Uterus (tissue), 4 donors: ENCODE data around the gene MCTP2. TPM values are rescaled to one million over a fixed set of nuclear protein-coding genes. Genes with fewer than 3 reads are reported as not detected.

Source experiments
- DNase-seq, 2 donors: peaks; one replicate each; pipeline ENCODE4 v3.0.0-alpha.2; 2019 to 2020
- H3K27ac ChIP-seq, 2 donors: fragments of 200-600 bp; sonication (generic); 1 replicate in 1 of 2; 2 replicates in 1 of 2; pipeline ENCODE4 v1.5.1; 2016 to 2018
- H3K27me3 ChIP-seq, 2 donors: fragments of 200-600 bp; sonication (generic); one replicate each; pipeline ENCODE4 v1.5.1; 2018 to 2019; ENCODE audit warnings: control low read depth in 1 of 2
- H3K36me3 ChIP-seq, 2 donors: fragments of 200-600 bp; sonication (generic); one replicate each; pipeline ENCODE4 v1.5.1; 2019; ENCODE audit warnings: control low read depth in 1 of 2
- H3K4me1 ChIP-seq, 2 donors: fragments of 200-600 bp; sonication (generic); one replicate each; pipeline ENCODE4 v1.5.1; 2018 to 2019; ENCODE audit warnings: control low read depth in 1 of 2
- H3K4me3 ChIP-seq, 2 donors: fragments of 200-600 bp; sonication (generic); 1 replicate in 1 of 2; 2 replicates in 1 of 2; pipeline ENCODE4 v1.5.1; 2018 to 2019; ENCODE audit warnings: mild to moderate bottlenecking in 1 of 2
- H3K9me3 ChIP-seq, 2 donors: fragments of 200-600 bp; sonication (generic); one replicate each; pipeline ENCODE4 v1.5.1; 2019; ENCODE audit warnings: control low read depth in 1 of 2
- POLR2A ChIP-seq, 2 donors: fragments of 450-650 bp; IDR thresholded peaks; one replicate each; pipeline ENCODE4 v1.6.1; 2016; ENCODE audit warnings: antibody characterized with exemption in 2 of 2, mild to moderate bottlenecking in 1 of 2, moderate library complexity in 1 of 2
- intact Hi-C: fragments of 100-400 bp; cut with DNase I; formaldehyde crosslinking; loops from one replicate; pipeline ENCODE4 v1.15.1; 2023; ENCODE audit warnings: low total_unique reads
- total RNA-seq, 4 donors: library from RNA; depleted of rRNA in 3 of 4; stranded (reverse); fragments of >200 nt in 3 of 4; gene quantifications; one replicate each; pipeline versions ENCODE4 v1.1.0 to v1.2.4, GENCODE V29; 2014 to 2023
- TF ChIP-seq, protein P1 (sequence below), 4 experiments: fragments of 200-600 bp in 2 of 4; fragments of 450-650 bp in 2 of 4; sonication (generic) in 2 of 4; IDR thresholded peaks; one replicate each; pipeline ENCODE4 v1.5.1; 2016 to 2019; ENCODE audit warnings: antibody characterized with exemption in 4 of 4, mild to moderate bottlenecking in 2 of 4, moderate library complexity in 1 of 4
- donor health status: DM: yes; HTN: yes; CAD: no.

The MCTP2 gene
- total RNA-seq, 4 donors from 2014 or later, result 3.3 to 98.9 (median 11.7) TPM

DNA sequence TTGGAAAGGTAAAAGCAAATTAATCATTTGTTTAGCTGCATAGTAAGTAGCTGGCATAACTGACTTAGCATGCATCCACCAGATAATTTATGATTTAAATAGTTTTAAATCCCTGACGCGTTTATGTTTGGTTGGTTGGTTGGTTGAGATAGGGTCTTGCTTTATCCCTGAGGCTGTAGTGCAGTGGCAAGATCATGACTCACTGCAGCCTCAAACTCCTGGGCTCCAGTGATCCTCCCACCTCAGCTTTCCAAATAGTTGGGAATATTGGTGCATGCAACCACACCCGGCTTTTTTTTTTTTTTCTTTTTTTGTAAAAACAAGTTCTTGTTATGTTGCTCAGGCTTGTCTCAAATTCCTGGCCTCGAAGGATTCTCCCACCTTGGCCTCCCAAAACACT lies 263.4 kb downstream of the MCTP2 start:
- Histone ChIP-seq H3K4me1 (no peaks in the 10 kb centered on the region), H3K27me3 (no peaks in the 10 kb centered on the region), H3K36me3 (no peaks in the 10 kb centered on the region), H3K27ac (no peak overlapping the region), H3K4me3 (no peak overlapping the region), H3K9me3 (no peaks in the 10 kb centered on the region)
- DNase-seq, result no peak
- intact Hi-C loops, result no loop called here
- no peak for TF ChIP-seq POLR2A (IDR thresholded peaks at IDR 0.05)
- TF ChIP-seq, protein P1, sequence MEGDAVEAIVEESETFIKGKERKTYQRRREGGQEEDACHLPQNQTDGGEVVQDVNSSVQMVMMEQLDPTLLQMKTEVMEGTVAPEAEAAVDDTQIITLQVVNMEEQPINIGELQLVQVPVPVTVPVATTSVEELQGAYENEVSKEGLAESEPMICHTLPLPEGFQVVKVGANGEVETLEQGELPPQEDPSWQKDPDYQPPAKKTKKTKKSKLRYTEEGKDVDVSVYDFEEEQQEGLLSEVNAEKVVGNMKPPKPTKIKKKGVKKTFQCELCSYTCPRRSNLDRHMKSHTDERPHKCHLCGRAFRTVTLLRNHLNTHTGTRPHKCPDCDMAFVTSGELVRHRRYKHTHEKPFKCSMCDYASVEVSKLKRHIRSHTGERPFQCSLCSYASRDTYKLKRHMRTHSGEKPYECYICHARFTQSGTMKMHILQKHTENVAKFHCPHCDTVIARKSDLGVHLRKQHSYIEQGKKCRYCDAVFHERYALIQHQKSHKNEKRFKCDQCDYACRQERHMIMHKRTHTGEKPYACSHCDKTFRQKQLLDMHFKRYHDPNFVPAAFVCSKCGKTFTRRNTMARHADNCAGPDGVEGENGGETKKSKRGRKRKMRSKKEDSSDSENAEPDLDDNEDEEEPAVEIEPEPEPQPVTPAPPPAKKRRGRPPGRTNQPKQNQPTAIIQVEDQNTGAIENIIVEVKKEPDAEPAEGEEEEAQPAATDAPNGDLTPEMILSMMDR (IDR thresholded peaks at IDR 0.05), result no peak

DNA sequence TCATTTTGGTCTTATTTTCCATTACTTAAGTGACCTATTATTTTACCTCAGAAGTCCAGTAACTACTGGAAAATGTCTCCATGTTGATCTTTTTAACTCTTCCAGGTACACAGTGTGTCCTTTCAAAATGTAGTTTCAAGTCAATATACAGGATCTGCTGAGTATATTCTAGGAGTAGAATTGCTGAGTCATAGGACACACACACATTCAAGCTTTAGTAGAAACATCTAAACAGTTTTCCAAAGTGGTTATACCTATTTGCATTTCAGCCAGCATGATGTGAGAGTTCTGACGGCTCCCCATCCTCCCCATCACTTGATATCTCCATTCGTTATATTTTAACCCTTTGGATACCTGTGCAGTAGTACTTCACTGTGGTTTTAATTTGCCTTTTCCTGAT lies 271.9 kb downstream of the MCTP2 start:
- H3K36me3 ChIP-seq, result no peaks in the 10 kb centered on the region
- no peaks in the 10 kb centered on the region for H3K9me3 ChIP-seq
- H3K4me1 ChIP-seq, result no peaks in the 10 kb centered on the region
- no peak overlapping the region for H3K4me3 ChIP-seq
- intact Hi-C loops, result no loop called here
- H3K27ac ChIP-seq, result no peak overlapping the region
- no peaks in the 10 kb centered on the region for H3K27me3 ChIP-seq
- no peak for DNase-seq
- no peak for TF ChIP-seq POLR2A (IDR thresholded peaks at IDR 0.05)
- TF ChIP-seq, protein P1 (IDR thresholded peaks at IDR 0.05), result no peak

DNA sequence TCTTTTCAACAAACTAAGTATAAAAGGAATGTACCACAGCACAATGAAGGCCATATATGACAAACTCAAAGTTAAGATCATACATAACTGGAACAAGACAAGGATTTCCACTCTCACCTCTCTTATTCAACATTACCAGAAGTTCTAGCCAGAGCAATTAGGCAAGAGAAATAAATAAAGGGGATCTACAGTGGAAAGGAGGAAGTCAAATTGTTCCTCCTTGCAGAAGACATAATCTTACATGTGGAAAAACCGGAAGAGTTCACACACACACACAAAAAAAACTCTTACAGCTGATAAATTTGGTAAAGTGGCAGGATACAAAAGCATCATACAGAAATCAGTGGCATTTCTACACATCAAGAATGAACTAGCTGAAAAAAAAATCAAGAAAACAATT lies 277.9 kb downstream of the MCTP2 start:
- no peak for TF ChIP-seq POLR2A (IDR thresholded peaks at IDR 0.05)
- TF ChIP-seq, protein P1 (IDR thresholded peaks at IDR 0.05), result no peak
- H3K27me3 ChIP-seq, result no peaks in the 10 kb centered on the region
- no peak overlapping the region for H3K27ac ChIP-seq
- no peaks in the 10 kb centered on the region for H3K36me3 ChIP-seq
- no peak for DNase-seq
- H3K4me3 ChIP-seq, result no peak overlapping the region
- intact Hi-C loops, result no loop called here
- H3K4me1 ChIP-seq, result no peaks in the 10 kb centered on the region
- H3K9me3 ChIP-seq, result no peaks in the 10 kb centered on the region

DNA sequence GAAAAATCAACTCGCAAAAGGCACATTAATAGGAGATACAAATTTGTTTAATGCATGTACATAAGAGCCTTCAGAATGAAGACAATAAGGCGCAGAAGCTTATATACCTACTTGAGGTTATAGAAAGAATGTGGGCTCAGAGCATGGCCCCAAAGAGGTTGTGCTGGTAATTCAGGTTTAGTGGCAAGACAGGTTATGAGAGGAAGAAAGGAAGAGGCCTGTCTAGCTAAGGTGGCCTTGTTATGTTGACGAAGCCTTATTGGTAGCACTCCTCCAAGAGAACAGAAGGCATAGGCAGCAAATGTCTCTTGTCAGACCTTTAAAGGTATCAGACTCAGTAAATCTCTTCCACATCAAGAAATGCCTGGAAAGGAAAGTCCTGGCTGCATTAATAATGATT lies 290.8 kb downstream of the MCTP2 start:
- intact Hi-C loops, result no loop called here
- Histone ChIP-seq H3K27me3 (no peaks in the 10 kb centered on the region), H3K9me3 (no peaks in the 10 kb centered on the region), H3K36me3 (no peaks in the 10 kb centered on the region), H3K4me1 (no peaks in the 10 kb centered on the region), H3K4me3 (no peak overlapping the region), H3K27ac (no peak overlapping the region)
- no peak for DNase-seq
- no peak for TF ChIP-seq POLR2A (IDR thresholded peaks at IDR 0.05)
- TF ChIP-seq, protein P1 (IDR thresholded peaks at IDR 0.05), result no peak

DNA sequence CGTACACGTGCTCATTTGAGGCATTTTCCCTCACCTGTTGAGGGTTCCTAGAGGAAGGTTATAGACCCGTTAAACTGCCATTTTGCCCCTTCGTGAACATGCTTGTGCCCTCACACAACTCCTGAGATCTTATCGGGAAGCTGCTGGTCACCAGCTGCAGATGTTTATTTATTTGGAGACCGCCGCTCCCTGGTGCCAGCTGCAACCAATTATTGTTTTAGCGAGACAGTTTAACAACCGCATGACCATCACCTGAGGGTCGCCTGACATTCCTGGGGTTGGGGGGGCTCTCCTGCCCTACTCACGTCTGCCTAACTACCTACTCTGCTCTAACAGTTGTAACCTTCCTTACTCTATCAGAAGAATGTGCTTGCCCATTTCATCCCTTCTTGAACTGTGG lies 292.5 kb downstream of the MCTP2 start:
- TF ChIP-seq, protein P1 (IDR thresholded peaks at IDR 0.05), result no peak
- no peak for TF ChIP-seq POLR2A (IDR thresholded peaks at IDR 0.05)
- no peaks in the 10 kb centered on the region for H3K9me3 ChIP-seq
- no peaks in the 10 kb centered on the region for H3K4me1 ChIP-seq
- intact Hi-C loops, result no loop called here
- no peaks in the 10 kb centered on the region for H3K27me3 ChIP-seq
- no peaks in the 10 kb centered on the region for H3K36me3 ChIP-seq
- H3K27ac ChIP-seq, result no peak overlapping the region
- no peak overlapping the region for H3K4me3 ChIP-seq
- no peak for DNase-seq
